ENCODE results near the gene SLC25A41. TPM values are rescaled to one million over a fixed set of nuclear protein-coding genes. Genes with fewer than 3 reads are reported as not detected.
A peak's percentile ranks its signal among the peaks of the same experiment; 100 is the strongest.

Gene SLC25A41
- total and polyA plus RNA-seq, 2 experiments from 2014 or later, result 1.0 to 1.7 TPM

DNA sequence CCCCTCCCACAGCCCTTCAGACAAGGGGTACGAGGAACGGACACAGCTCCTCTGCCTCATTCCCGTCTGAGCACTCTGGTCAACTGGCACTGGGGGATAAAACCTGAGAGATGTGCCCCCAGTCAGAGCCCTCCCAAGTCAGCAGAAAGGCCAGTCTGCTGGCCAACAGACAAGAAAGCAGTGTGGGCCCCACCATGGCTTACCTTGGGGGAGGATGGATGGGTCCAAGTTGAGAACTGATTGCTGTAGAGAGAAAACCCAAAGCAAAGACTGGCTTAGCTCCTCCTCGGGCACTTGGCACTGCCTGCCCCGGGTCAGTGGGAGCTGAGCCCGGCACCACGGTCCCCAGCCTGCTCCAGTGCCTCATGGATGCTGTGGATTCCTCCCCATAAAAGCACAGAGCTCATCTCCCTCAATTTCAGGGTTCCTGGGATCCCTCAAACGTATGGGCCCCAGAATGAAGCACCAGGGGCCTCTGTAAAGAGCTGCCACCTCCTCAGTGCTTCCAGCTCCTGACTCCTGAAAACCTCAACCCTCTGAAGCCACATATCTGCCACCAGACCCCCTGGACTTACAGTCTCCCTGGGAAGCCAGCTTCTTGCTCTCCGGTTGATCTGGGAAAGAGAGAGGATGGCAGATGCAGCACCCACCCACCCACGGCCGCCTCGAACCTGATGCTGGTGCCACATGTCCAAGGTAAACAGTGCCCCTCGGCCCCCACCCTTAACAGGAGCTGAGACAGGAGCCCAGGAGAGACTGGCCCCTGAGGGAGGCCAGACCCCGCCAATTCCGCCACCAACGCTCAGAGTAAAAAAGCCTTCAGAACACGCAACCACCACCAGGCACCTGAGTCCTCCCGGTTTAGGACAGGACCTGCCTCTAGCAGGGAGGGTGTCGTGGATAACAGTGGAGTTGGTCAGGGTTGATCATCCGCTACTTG lies 12.2 kb downstream of the SLC25A41 start:
- H3K36me3 ChIP-seq, result peaks cover 43% of the 10 kb centered on the region
- no peak overlapping the region for H3K4me3 ChIP-seq
- H3K9me3 ChIP-seq (ENCODE audit: low read depth), result no peaks in the 10 kb centered on the region
- peaks cover 11% of the 10 kb centered on the region for H3K4me1 ChIP-seq (ENCODE audit: low read depth)
- H3K27ac ChIP-seq, result peak overlapping the region; percentile 36
- no peaks in the 10 kb centered on the region for H3K27me3 ChIP-seq
- DNase-seq (ENCODE audit: low read depth in 1 of 2, low spot score in 1 of 2), result no peak
- TF ChIP-seq, protein P1, sequence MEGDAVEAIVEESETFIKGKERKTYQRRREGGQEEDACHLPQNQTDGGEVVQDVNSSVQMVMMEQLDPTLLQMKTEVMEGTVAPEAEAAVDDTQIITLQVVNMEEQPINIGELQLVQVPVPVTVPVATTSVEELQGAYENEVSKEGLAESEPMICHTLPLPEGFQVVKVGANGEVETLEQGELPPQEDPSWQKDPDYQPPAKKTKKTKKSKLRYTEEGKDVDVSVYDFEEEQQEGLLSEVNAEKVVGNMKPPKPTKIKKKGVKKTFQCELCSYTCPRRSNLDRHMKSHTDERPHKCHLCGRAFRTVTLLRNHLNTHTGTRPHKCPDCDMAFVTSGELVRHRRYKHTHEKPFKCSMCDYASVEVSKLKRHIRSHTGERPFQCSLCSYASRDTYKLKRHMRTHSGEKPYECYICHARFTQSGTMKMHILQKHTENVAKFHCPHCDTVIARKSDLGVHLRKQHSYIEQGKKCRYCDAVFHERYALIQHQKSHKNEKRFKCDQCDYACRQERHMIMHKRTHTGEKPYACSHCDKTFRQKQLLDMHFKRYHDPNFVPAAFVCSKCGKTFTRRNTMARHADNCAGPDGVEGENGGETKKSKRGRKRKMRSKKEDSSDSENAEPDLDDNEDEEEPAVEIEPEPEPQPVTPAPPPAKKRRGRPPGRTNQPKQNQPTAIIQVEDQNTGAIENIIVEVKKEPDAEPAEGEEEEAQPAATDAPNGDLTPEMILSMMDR (IDR thresholded peaks at IDR 0.05; ENCODE audit: low read depth, low read length), result no peak

DNA sequence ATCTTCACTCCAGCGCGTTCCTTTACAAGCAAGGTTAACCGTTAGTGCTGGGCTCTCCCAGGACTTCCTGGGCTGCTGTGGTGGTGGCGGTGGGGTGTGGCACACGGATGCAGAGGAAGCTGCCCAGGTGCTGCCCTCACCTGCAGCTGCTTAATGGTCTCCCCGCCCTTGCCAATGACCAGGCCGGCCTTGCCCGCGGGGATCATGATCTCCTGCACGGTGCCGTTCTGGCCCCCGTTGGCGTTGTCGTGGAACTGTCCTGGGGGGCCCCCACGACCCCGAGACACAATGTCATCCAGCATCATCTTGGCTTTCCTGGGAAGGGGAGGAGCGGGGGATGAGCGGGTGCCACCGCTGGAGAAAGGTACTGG lies 15.0 kb downstream of the SLC25A41 start:
- Histone ChIP-seq H3K27me3 (no peaks in the 10 kb centered on the region), H3K9me3 (ENCODE audit: low read depth) (no peaks in the 10 kb centered on the region), H3K36me3 (peaks cover 66% of the 10 kb centered on the region), H3K4me1 (ENCODE audit: low read depth) (peaks cover 11% of the 10 kb centered on the region), H3K4me3 (no peak overlapping the region), H3K27ac (no peak overlapping the region)
- DNase-seq (ENCODE audit: low read depth in 1 of 2, low spot score in 1 of 2), result no peak
- TF ChIP-seq, protein P1 (IDR thresholded peaks at IDR 0.05; ENCODE audit: low read depth, low read length), result no peak

DNA sequence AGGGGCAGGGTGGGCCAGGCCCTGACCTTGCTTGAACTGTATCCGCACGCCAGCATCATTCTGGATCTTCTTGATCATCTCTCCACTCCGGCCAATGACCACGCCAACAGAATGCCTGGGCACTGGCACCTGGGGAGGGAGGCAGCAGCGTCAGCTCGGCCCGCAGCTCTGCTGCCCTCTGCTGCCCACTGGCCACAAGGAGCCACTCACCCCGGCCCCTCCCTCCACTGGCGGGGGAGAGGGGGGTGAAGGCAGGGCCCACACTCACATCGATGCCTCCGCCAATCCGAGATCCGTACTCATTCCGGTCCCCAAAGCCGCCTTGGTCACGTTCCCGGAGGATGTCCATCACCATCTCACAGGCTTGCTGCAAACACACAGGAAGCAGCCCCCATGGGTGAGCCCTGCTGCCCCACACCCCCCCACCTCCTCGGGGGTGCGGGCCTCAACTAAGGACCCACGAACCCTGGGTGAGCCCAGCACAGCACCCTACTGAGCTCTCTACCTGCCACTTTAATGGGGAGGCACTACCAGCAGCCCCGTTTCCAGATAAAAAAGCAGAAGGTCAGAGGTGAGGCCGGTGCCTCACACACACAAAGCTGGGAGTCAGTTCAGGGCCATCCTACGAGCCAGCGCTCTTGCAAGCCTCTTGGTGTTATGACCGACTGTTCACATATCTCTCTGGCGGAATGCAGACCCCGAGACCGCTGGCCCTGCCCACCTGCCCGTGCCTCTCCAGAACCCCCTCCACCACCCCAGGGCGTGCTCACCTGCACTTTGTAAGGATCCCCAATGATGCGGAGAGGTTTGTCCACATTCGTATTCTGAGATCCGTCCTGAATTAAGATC lies 15.6 kb downstream of the SLC25A41 start:
- H3K4me3 ChIP-seq, result no peak overlapping the region
- no peaks in the 10 kb centered on the region for H3K9me3 ChIP-seq (ENCODE audit: low read depth)
- TF ChIP-seq, protein P1 (IDR thresholded peaks at IDR 0.05; ENCODE audit: low read depth, low read length), result peak; percentile 49
- H3K4me1 ChIP-seq (ENCODE audit: low read depth), result peaks cover 7% of the 10 kb centered on the region
- no peaks in the 10 kb centered on the region for H3K27me3 ChIP-seq
- DNase-seq (ENCODE audit: low read depth in 1 of 2, low spot score in 1 of 2), result peak in 1 of 2 donors; percentile 37
- no peak overlapping the region for H3K27ac ChIP-seq
- peaks cover 66% of the 10 kb centered on the region for H3K36me3 ChIP-seq

DNA sequence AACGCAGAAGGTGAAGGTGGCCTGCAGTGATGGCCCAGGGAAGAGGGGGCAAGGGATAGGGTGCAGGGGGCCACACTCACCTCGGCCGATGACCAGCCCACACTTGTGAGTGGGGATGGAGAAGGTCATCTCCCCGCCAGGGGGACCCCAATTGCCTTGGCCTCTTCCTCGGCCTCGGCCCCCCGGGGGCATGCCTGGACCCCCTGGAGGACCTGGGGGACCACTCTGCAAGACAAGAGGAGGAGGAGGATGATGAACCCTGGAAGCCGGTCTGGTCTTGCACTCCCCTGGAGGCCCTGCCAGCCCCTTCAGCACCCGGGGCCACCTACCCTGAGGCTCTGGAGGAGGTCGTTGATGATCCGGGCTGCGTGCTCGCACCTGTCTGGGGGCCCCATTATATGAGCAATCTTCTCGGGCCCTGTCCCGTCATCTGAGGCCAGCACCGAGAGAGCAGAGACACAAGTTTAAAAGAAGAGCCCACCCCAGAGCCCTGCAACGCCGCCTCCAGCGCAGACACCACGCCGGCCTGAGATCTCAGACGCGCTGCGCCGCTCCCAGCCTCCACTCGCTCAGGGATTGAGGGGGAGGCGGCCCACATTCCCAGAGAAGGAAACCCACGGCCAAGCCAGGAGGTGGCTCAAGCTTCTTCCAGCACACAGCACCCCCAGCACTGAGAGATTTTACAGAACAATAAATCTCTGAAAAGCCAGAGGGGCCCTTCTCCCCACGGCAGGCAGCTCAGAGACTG lies 16.7 kb downstream of the SLC25A41 start:
- H3K4me3 ChIP-seq, result no peak overlapping the region
- H3K36me3 ChIP-seq, result peaks cover 63% of the 10 kb centered on the region
- no peak for DNase-seq (ENCODE audit: low read depth in 1 of 2, low spot score in 1 of 2)
- no peak overlapping the region for H3K27ac ChIP-seq
- H3K4me1 ChIP-seq (ENCODE audit: low read depth), result no peaks in the 10 kb centered on the region
- H3K27me3 ChIP-seq, result no peaks in the 10 kb centered on the region
- no peaks in the 10 kb centered on the region for H3K9me3 ChIP-seq (ENCODE audit: low read depth)
- TF ChIP-seq, protein P1 (IDR thresholded peaks at IDR 0.05; ENCODE audit: low read depth, low read length), result no peak

DNA sequence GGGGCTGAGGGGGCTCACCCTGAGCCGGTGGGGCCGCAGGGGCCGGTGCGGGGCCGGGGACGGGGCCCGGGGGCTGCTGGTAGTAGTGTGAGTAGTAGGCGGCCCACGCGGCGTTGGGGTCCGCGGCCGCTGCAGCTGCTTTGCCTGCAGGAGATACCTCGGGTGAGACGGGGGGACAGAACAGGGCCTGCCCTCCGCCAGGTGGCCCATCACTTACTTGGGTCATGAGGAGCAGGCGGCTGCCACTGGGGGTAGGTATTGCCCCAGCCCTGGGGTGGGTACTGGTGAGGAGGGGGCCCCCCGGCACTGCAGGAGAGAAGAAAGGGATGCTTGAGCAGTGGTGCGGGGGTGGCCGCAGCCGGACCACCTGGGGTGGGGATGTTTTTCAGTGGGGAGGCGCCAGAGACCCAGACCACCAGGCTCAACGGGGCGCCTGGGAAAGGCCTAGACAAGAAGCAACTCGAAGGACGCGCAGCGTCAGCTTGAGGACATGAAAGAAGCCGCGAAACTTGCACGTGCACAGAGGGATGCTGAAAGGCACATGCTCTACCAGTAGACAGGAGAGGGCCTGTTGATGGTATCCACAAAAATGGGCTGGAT lies 17.9 kb downstream of the SLC25A41 start:
- Histone ChIP-seq H3K36me3 (peaks cover 59% of the 10 kb centered on the region), H3K4me3 (no peak overlapping the region), H3K27me3 (no peaks in the 10 kb centered on the region), H3K9me3 (ENCODE audit: low read depth) (no peaks in the 10 kb centered on the region), H3K4me1 (ENCODE audit: low read depth) (no peaks in the 10 kb centered on the region), H3K27ac (no peak overlapping the region)
- DNase-seq (ENCODE audit: low read depth in 1 of 2, low spot score in 1 of 2), result no peak
- TF ChIP-seq, protein P1 (IDR thresholded peaks at IDR 0.05; ENCODE audit: low read depth, low read length), result no peak
